Nephron progenitor cell (in vitro differentiated cells): ENCODE measurements around the gene PTPRO.

ENCODE experiments used
- DNase-seq: peaks from one replicate; pipeline ENCODE4 v3.0.0; 2021
- H3K27ac Mint-ChIP-seq: 2 replicates; pipeline ENCODE4 v1.8.0; 2021; ENCODE audit warnings: mild to moderate bottlenecking, moderate library complexity, mixed read lengths
- H3K27me3 Mint-ChIP-seq: 2 replicates; pipeline ENCODE4 v1.8.0; 2021; ENCODE audit warnings: mild to moderate bottlenecking, low read depth, mixed read lengths; ENCODE audit not compliant: poor library complexity
- H3K36me3 Mint-ChIP-seq: 2 replicates; pipeline ENCODE4 v1.8.0; 2021; ENCODE audit warnings: low read depth, mixed read lengths
- H3K4me1 Mint-ChIP-seq: 2 replicates; pipeline ENCODE4 v1.8.0; 2021; ENCODE audit warnings: mixed read lengths
- H3K4me3 Mint-ChIP-seq: 2 replicates; pipeline ENCODE4 v1.8.0; 2021; ENCODE audit warnings: mild to moderate bottlenecking, moderate library complexity, mixed read lengths
- H3K9me3 Mint-ChIP-seq: 2 replicates; pipeline ENCODE4 v1.8.0; 2021; ENCODE audit warnings: mild to moderate bottlenecking, moderate library complexity, mixed read lengths
- TF ChIP-seq, protein P1 (sequence below): fragments of 200-600 bp; sonication (generic); IDR thresholded peaks from 2 replicates; pipeline ENCODE4 v1.5.0; 2021; ENCODE audit warnings: antibody characterized with exemption

The PTPRO gene

GRCh38 chr12:15335959-15336358 lies 13.7 kb downstream of the PTPRO start:
- Mint-ChIP-seq H3K4me3 (no peak overlapping the region), H3K4me1 (no peaks in the 10 kb centered on the region), H3K27ac (no peak overlapping the region), H3K9me3 (no peaks in the 10 kb centered on the region), H3K27me3 (peaks cover 20% of the 10 kb centered on the region), H3K36me3 (no peaks in the 10 kb centered on the region)
- TF ChIP-seq, protein P1, sequence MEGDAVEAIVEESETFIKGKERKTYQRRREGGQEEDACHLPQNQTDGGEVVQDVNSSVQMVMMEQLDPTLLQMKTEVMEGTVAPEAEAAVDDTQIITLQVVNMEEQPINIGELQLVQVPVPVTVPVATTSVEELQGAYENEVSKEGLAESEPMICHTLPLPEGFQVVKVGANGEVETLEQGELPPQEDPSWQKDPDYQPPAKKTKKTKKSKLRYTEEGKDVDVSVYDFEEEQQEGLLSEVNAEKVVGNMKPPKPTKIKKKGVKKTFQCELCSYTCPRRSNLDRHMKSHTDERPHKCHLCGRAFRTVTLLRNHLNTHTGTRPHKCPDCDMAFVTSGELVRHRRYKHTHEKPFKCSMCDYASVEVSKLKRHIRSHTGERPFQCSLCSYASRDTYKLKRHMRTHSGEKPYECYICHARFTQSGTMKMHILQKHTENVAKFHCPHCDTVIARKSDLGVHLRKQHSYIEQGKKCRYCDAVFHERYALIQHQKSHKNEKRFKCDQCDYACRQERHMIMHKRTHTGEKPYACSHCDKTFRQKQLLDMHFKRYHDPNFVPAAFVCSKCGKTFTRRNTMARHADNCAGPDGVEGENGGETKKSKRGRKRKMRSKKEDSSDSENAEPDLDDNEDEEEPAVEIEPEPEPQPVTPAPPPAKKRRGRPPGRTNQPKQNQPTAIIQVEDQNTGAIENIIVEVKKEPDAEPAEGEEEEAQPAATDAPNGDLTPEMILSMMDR = no peak
- DNase-seq = no peak

- H3K4me1 Mint-ChIP-seq = no peaks in the 10 kb centered on the region
- no peaks in the 10 kb centered on the region for H3K9me3 Mint-ChIP-seq
- no peak for DNase-seq
- no peak overlapping the region for H3K27ac Mint-ChIP-seq
- TF ChIP-seq, protein P1 = no peak
- peaks cover 20% of the 10 kb centered on the region for H3K27me3 Mint-ChIP-seq
- no peak overlapping the region for H3K4me3 Mint-ChIP-seq
- no peaks in the 10 kb centered on the region for H3K36me3 Mint-ChIP-seq
Measured at GRCh38 chr12:15336768-15337553, 14.7 kb downstream of the PTPRO start.

GRCh38 chr12:15341371-15341770 lies 19.1 kb downstream of the PTPRO start:
- Mint-ChIP-seq H3K9me3 (no peaks in the 10 kb centered on the region), H3K36me3 (no peaks in the 10 kb centered on the region), H3K4me1 (no peaks in the 10 kb centered on the region), H3K27ac (no peak overlapping the region), H3K27me3 (peaks cover 33% of the 10 kb centered on the region), H3K4me3 (no peak overlapping the region)
- TF ChIP-seq, protein P1 = no peak
- DNase-seq = no peak

GRCh38 chr12:15344561-15344960 lies 22.3 kb downstream of the PTPRO start:
- H3K4me1 Mint-ChIP-seq = no peaks in the 10 kb centered on the region
- no peak overlapping the region for H3K27ac Mint-ChIP-seq
- no peaks in the 10 kb centered on the region for H3K36me3 Mint-ChIP-seq

DNA sequence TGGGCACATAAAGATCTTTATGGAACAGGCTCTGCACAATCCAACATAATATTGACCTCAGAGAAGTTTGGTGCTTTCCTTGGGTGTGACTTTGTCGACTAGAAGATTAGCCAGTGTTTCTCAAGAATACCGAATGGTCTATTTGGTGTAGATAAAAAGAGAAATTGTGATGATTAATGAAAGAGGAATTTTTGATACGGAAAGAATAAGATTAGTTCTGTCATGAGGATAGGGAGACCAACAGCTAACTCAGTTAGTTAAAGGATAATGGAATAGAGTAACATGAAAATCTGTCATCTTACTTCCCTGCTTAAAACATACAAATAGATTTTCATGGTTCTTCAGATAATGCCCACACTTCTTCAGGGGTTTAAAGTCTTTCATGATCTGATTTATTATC lies 24.2 kb downstream of the PTPRO start:
- TF ChIP-seq, protein P1 = no peak
- Mint-ChIP-seq H3K27ac (no peak overlapping the region), H3K27me3 (peaks cover 21% of the 10 kb centered on the region), H3K4me3 (no peak overlapping the region), H3K36me3 (no peaks in the 10 kb centered on the region), H3K9me3 (no peaks in the 10 kb centered on the region), H3K4me1 (no peaks in the 10 kb centered on the region)
- DNase-seq = no peak

More at GRCh38 chr12:15344561-15344960, 22.3 kb downstream of the PTPRO start:
- TF ChIP-seq, protein P1 = no peak
- no peak overlapping the region for H3K4me3 Mint-ChIP-seq
- H3K9me3 Mint-ChIP-seq = no peaks in the 10 kb centered on the region
- peaks cover 31% of the 10 kb centered on the region for H3K27me3 Mint-ChIP-seq
- DNase-seq = no peak

- Mint-ChIP-seq H3K4me3 (no peak overlapping the region), H3K4me1 (no peaks in the 10 kb centered on the region), H3K9me3 (no peaks in the 10 kb centered on the region), H3K27ac (no peak overlapping the region), H3K27me3 (peaks cover 12% of the 10 kb centered on the region), H3K36me3 (no peaks in the 10 kb centered on the region)
- TF ChIP-seq, protein P1 = no peak
- DNase-seq = no peak
Measured at GRCh38 chr12:15350643-15351042, 28.3 kb downstream of the PTPRO start.
